ENCODE measurements around the gene KIF24.

DNA sequence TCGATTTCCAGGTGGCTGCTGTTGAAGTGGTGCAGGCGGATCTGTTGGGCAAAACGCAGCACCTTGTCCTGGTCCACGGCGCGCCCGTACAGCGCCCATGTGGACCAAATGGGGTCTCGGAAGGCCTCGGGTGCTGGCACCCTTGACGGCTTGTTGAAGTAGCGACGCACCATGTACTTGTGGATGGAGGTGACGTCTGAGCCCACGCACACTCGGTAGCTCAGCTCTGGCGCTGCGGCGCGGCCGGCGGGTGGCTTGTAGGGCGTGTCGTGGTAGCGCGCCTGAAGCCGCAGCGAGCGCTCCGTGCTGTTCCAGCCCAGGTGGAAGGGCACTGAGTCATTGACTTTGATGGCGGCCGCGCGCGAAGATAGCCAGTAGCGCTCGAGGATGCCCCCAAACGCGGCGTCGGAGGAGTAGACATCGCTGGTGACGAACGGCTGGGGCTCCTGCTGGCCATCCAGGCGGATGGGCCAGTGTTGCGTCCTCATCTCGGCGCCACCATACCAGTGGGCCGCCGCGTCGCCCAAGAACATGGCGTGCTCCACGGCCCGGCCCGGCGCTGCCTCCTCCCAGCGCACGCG, 42.9 kb upstream of the KIF24 start:
- TF ChIP-seq CTCF (tag by site-specific recombination; IDR thresholded peaks at IDR 0.05) (no peak), ZNF423 (tag by site-specific recombination; IDR thresholded peaks at IDR 0.05) (no peak)
